HEK293 (cell line): ENCODE measurements around the gene VANGL2.

Source experiments
- CTCF ChIA-PET: fragments of 350-600 bp; formaldehyde crosslinking; extraction: SDS; loops from one replicate; lab custom pipeline; 2021; ENCODE audit warnings: antibody characterized with exemption; lab: Yijun Ruan, JAX
- POLR2A ChIA-PET: fragments of 300-600 bp; formaldehyde crosslinking; extraction: SDS; loops from one replicate; lab custom pipeline; 2020; ENCODE audit warnings: antibody characterized with exemption, inconsistent platforms; lab: Yijun Ruan, JAX
- H3K27ac ChIP-seq: fragments of 200-500 bp; sonication (Bioruptor generic); 2 replicates; pipeline ENCODE4 v1.5.1; 2014; ENCODE audit warnings: low read depth, low read length, control low read depth, inconsistent platforms; ENCODE audit errors: extremely low read depth
- H3K36me3 ChIP-seq, 2 experiments: fragments of 200-500 bp in 1 of 2; sonication (Bioruptor generic) in 1 of 2; 1 replicate in 1 of 2; 2 replicates in 1 of 2; pipeline ENCODE4 v1.5.1; 2014 to 2017; ENCODE audit warnings: inconsistent platforms in 2 of 2, low read length in 2 of 2; ENCODE audit not compliant: control insufficient read depth in 2 of 2, insufficient read depth in 1 of 2
- H3K4me1 ChIP-seq: fragments of 200-500 bp; sonication (Bioruptor generic); 2 replicates; pipeline ENCODE4 v1.5.1; 2014; ENCODE audit warnings: mild to moderate bottlenecking, low read length, inconsistent platforms; ENCODE audit not compliant: control insufficient read depth, insufficient read depth
- H3K4me3 ChIP-seq: 2 replicates; pipeline ENCODE4 v1.5.1; 2011; ENCODE audit warnings: low read depth, mild to moderate bottlenecking, control low read depth, low read length, moderate library complexity
- H3K9me3 ChIP-seq: fragments of 200-500 bp; sonication (Bioruptor generic); 2 replicates; pipeline ENCODE4 v1.5.1; 2014; ENCODE audit warnings: low read depth, low read length, inconsistent platforms; ENCODE audit not compliant: control insufficient read depth, insufficient read depth
- BCL11B ChIP-seq: fragments of 450-650 bp; formaldehyde crosslinking; IDR thresholded peaks from 2 replicates; pipeline ENCODE4 v1.5.1; 2016; ENCODE audit warnings: low read depth, missing biosample characterization, missing genetic modification characterization
- GLI2 ChIP-seq: fragments of 450-650 bp; formaldehyde crosslinking; IDR thresholded peaks from 2 replicates; pipeline ENCODE4; 2017; ENCODE audit warnings: missing biosample characterization, missing genetic modification characterization, low read depth, borderline replicate concordance
- IKZF3 ChIP-seq: fragments of 450-650 bp; IDR thresholded peaks from 2 replicates; pipeline ENCODE4 v1.5.0; 2018; ENCODE audit warnings: missing biosample characterization, mild to moderate bottlenecking, missing genetic modification characterization, moderate library complexity
- KLF7 ChIP-seq: fragments of 450-650 bp; formaldehyde crosslinking; IDR thresholded peaks from 2 replicates; pipeline ENCODE4 v1.5.1; 2016; ENCODE audit warnings: missing biosample characterization, missing genetic modification characterization, borderline replicate concordance
- MEIS1 ChIP-seq: sonication (generic); formaldehyde crosslinking; IDR thresholded peaks from 2 replicates; pipeline ENCODE4 v1.8.1; 2022; ENCODE audit warnings: missing genetic modification reagents, mild to moderate bottlenecking, borderline replicate concordance
- REPIN1 ChIP-seq: fragments of 450-650 bp; formaldehyde crosslinking; IDR thresholded peaks from 2 replicates; pipeline ENCODE4 v1.5.1; 2017; ENCODE audit warnings: missing biosample characterization, missing genetic modification characterization, low read depth
- SCRT1 ChIP-seq: fragments of 450-650 bp; formaldehyde crosslinking; IDR thresholded peaks from 2 replicates; pipeline ENCODE4 v1.5.1; 2016; ENCODE audit warnings: missing biosample characterization, missing genetic modification characterization, borderline replicate concordance
- SP2 ChIP-seq: fragments of 450-650 bp; formaldehyde crosslinking; IDR thresholded peaks from 2 replicates; pipeline ENCODE4 v1.5.1; 2016; ENCODE audit warnings: missing biosample characterization, missing genetic modification characterization
- YY1 ChIP-seq: fragments of 450-650 bp; formaldehyde crosslinking; IDR thresholded peaks from 2 replicates; pipeline ENCODE4 v1.5.1; 2018; ENCODE audit warnings: missing biosample characterization, missing genetic modification characterization
- ZBTB17 ChIP-seq: fragments of 450-650 bp; formaldehyde crosslinking; IDR thresholded peaks from 2 replicates; pipeline ENCODE4 v1.5.1; 2016; ENCODE audit warnings: missing biosample characterization, missing genetic modification characterization
- ZBTB21 ChIP-seq: fragments of 450-650 bp; formaldehyde crosslinking; IDR thresholded peaks from 2 replicates; pipeline ENCODE4 v1.5.1; 2017; ENCODE audit warnings: missing biosample characterization, missing genetic modification characterization
- ZFP37 ChIP-seq: fragments of 450-650 bp; formaldehyde crosslinking; IDR thresholded peaks from 2 replicates; pipeline ENCODE4 v1.5.1; 2016; ENCODE audit warnings: missing biosample characterization, missing genetic modification characterization
- ZNF16 ChIP-seq: fragments of 450-650 bp; formaldehyde crosslinking; IDR thresholded peaks from 2 replicates; pipeline ENCODE4 v1.5.1; 2016; ENCODE audit warnings: low read depth, missing biosample characterization, missing genetic modification characterization
- ZNF174 ChIP-seq: fragments of 450-650 bp; formaldehyde crosslinking; IDR thresholded peaks from 2 replicates; pipeline ENCODE4 v1.5.0; 2017; ENCODE audit warnings: missing biosample characterization, mild to moderate bottlenecking, missing genetic modification characterization
- ZNF404 ChIP-seq: fragments of 450-650 bp; formaldehyde crosslinking; IDR thresholded peaks from 2 replicates; pipeline ENCODE4 v1.5.1; 2017; ENCODE audit warnings: missing biosample characterization, missing genetic modification characterization
- ZNF48 ChIP-seq: fragments of 450-650 bp; formaldehyde crosslinking; IDR thresholded peaks from 2 replicates; pipeline ENCODE4 v1.5.1; 2016; ENCODE audit warnings: missing biosample characterization, missing genetic modification characterization
- ZNF560 ChIP-seq: fragments of 450-650 bp; formaldehyde crosslinking; IDR thresholded peaks from 2 replicates; pipeline ENCODE4 v1.5.1; 2017; ENCODE audit warnings: missing biosample characterization, missing genetic modification characterization, borderline replicate concordance
- ZNF623 ChIP-seq: fragments of 450-650 bp; formaldehyde crosslinking; IDR thresholded peaks from 2 replicates; pipeline ENCODE4 v1.5.1; 2016; ENCODE audit warnings: missing biosample characterization, missing genetic modification characterization
- ZNF626 ChIP-seq: fragments of 450-650 bp; sonication (Bioruptor Pico); formaldehyde crosslinking; IDR thresholded peaks from 2 replicates; pipeline ENCODE4 v1.5.1; 2018; ENCODE audit warnings: missing biosample characterization, missing genetic modification characterization, inconsistent platforms
- ZNF660 ChIP-seq: fragments of 450-650 bp; IDR thresholded peaks from 2 replicates; pipeline ENCODE4 v1.5.1; 2018; ENCODE audit warnings: missing biosample characterization, mild to moderate bottlenecking, missing genetic modification characterization
- ZNF664 ChIP-seq: fragments of 450-650 bp; formaldehyde crosslinking; IDR thresholded peaks from 2 replicates; pipeline ENCODE4 v1.5.1; 2016; ENCODE audit warnings: missing biosample characterization, missing genetic modification characterization
- ZNF670 ChIP-seq: fragments of 450-650 bp; formaldehyde crosslinking; IDR thresholded peaks from 2 replicates; pipeline ENCODE4 v1.5.1; 2016; ENCODE audit warnings: missing biosample characterization, missing genetic modification characterization, low read depth
- ZSCAN16 ChIP-seq: fragments of 450-650 bp; formaldehyde crosslinking; IDR thresholded peaks from 2 replicates; pipeline ENCODE4 v1.5.1; 2016; ENCODE audit warnings: missing biosample characterization, missing genetic modification characterization
- TF ChIP-seq, protein P1 (sequence below): fragments of 450-650 bp; formaldehyde crosslinking; IDR thresholded peaks from 2 replicates; pipeline ENCODE4 v1.5.1; 2016; ENCODE audit warnings: missing biosample characterization, missing genetic modification characterization, low read depth
- TF ChIP-seq, protein P2 (sequence below): fragments of 450-650 bp; IDR thresholded peaks from 2 replicates; pipeline ENCODE4 v1.5.1; 2018; ENCODE audit warnings: missing biosample characterization, missing genetic modification characterization
- TF ChIP-seq, protein P3 (sequence below): fragments of 450-650 bp; formaldehyde crosslinking; IDR thresholded peaks from 2 replicates; pipeline ENCODE4 v1.5.1; 2016; ENCODE audit warnings: missing biosample characterization, missing genetic modification characterization, borderline replicate concordance
- TF ChIP-seq, protein P4 (sequence below): fragments of 450-650 bp; formaldehyde crosslinking; IDR thresholded peaks from 2 replicates; pipeline ENCODE4 v1.5.1; 2016; ENCODE audit warnings: missing biosample characterization, missing genetic modification characterization

VANGL2 gene

DNA sequence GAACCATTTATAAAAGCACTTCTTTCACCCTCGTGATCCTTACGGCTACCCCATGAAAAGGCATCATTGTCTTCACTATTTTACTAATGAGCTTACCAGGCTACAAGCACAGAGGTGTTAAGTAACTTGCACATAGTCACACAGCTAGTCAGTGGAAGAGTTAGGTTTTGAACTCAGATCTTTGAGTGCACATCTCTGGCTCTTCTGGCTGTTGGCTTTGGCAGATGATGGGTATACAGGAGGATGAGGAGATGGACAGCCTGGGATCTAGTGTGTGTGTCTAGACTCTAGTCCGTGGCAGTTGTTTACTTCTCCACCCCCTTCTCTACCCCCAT lies 11.6 kb downstream of the VANGL2 start:
- no peak overlapping the region for H3K27ac ChIP-seq
- ChIA-PET CTCF (interaction anchor here (0.6 to 4.0 kb wide), 5 partner anchors 9 to 1451 kb away, joined by 3 to 15 read pairs (median 3); no protein-coding TSS in a partner anchor), POLR2A (no interaction called here)
- H3K4me1 ChIP-seq, result no peaks in the 10 kb centered on the region
- H3K9me3 ChIP-seq, result no peaks in the 10 kb centered on the region
- TF ChIP-seq ZNF626 (no peak), ZNF623 (tag by site-specific recombination) (no peak), ZNF660 (tag by site-specific recombination) (no peak), ZFP37 (tag by site-specific recombination) (no peak), ZNF670 (tag by site-specific recombination) (no peak), ZNF16 (tag by site-specific recombination) (no peak), SP2 (tag by site-specific recombination) (no peak), ZNF174 (tag by site-specific recombination) (no peak), YY1 (tag by site-specific recombination) (no peak), ZBTB21 (tag by site-specific recombination) (no peak), MEIS1 (CRISPR knock-in tag) (no peak), ZBTB17 (tag by site-specific recombination) (no peak), IKZF3 (tag by site-specific recombination) (no peak)
- TF ChIP-seq, protein P1, sequence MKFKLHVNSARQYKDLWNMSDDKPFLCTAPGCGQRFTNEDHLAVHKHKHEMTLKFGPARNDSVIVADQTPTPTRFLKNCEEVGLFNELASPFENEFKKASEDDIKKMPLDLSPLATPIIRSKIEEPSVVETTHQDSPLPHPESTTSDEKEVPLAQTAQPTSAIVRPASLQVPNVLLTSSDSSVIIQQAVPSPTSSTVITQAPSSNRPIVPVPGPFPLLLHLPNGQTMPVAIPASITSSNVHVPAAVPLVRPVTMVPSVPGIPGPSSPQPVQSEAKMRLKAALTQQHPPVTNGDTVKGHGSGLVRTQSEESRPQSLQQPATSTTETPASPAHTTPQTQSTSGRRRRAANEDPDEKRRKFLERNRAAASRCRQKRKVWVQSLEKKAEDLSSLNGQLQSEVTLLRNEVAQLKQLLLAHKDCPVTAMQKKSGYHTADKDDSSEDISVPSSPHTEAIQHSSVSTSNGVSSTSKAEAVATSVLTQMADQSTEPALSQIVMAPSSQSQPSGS (tag by site-specific recombination), result no peak
- TF ChIP-seq, protein P2, sequence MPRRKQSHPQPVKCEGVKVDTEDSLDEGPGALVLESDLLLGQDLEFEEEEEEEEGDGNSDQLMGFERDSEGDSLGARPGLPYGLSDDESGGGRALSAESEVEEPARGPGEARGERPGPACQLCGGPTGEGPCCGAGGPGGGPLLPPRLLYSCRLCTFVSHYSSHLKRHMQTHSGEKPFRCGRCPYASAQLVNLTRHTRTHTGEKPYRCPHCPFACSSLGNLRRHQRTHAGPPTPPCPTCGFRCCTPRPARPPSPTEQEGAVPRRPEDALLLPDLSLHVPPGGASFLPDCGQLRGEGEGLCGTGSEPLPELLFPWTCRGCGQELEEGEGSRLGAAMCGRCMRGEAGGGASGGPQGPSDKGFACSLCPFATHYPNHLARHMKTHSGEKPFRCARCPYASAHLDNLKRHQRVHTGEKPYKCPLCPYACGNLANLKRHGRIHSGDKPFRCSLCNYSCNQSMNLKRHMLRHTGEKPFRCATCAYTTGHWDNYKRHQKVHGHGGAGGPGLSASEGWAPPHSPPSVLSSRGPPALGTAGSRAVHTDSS (tag by site-specific recombination), result no peak
- H3K36me3 ChIP-seq, result peaks cover 0 to 6% of the 10 kb centered on the region in 2 experiments; a peak in 1 of 3 replicates
- H3K4me3 ChIP-seq, result no peak overlapping the region

DNA sequence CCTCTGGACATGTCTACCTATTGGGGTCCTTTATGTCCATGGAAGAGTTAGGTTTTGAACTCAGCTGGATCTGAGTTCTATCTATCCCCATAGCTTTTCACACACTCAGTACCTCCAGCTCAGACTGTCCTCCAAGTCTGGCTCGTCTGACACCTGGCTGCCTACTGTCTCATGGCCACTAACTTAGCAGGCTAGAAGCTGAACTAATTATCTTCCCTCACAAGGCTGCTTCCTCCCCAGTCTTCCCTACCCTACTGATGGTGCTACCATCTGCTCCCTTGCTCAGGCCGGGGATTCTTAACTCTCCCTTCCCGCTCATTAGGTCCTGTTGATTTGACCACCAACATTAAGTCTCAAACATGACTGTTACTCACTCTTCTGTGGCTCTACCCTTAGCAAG lies 13.4 kb downstream of the VANGL2 start:
- CTCF ChIA-PET, result interaction anchor here (0.7 to 5.0 kb wide), 5 partner anchors 15 to 258 kb away, joined by 3 to 49 read pairs (median 5); no protein-coding TSS in a partner anchor
- no peak for TF ChIP-seq BCL11B (tag by site-specific recombination)
- TF ChIP-seq ZNF664 (tag by site-specific recombination), result no peak
- TF ChIP-seq, protein P3, sequence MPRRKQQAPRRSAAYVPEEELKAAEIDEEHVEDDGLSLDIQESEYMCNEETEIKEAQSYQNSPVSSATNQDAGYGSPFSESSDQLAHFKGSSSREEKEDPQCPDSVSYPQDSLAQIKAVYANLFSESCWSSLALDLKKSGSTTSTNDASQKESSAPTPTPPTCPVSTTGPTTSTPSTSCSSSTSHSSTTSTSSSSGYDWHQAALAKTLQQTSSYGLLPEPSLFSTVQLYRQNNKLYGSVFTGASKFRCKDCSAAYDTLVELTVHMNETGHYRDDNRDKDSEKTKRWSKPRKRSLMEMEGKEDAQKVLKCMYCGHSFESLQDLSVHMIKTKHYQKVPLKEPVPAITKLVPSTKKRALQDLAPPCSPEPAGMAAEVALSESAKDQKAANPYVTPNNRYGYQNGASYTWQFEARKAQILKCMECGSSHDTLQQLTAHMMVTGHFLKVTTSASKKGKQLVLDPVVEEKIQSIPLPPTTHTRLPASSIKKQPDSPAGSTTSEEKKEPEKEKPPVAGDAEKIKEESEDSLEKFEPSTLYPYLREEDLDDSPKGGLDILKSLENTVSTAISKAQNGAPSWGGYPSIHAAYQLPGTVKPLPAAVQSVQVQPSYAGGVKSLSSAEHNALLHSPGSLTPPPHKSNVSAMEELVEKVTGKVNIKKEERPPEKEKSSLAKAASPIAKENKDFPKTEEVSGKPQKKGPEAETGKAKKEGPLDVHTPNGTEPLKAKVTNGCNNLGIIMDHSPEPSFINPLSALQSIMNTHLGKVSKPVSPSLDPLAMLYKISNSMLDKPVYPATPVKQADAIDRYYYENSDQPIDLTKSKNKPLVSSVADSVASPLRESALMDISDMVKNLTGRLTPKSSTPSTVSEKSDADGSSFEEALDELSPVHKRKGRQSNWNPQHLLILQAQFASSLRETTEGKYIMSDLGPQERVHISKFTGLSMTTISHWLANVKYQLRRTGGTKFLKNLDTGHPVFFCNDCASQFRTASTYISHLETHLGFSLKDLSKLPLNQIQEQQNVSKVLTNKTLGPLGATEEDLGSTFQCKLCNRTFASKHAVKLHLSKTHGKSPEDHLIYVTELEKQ (tag by site-specific recombination), result no peak
- TF ChIP-seq, protein P4, sequence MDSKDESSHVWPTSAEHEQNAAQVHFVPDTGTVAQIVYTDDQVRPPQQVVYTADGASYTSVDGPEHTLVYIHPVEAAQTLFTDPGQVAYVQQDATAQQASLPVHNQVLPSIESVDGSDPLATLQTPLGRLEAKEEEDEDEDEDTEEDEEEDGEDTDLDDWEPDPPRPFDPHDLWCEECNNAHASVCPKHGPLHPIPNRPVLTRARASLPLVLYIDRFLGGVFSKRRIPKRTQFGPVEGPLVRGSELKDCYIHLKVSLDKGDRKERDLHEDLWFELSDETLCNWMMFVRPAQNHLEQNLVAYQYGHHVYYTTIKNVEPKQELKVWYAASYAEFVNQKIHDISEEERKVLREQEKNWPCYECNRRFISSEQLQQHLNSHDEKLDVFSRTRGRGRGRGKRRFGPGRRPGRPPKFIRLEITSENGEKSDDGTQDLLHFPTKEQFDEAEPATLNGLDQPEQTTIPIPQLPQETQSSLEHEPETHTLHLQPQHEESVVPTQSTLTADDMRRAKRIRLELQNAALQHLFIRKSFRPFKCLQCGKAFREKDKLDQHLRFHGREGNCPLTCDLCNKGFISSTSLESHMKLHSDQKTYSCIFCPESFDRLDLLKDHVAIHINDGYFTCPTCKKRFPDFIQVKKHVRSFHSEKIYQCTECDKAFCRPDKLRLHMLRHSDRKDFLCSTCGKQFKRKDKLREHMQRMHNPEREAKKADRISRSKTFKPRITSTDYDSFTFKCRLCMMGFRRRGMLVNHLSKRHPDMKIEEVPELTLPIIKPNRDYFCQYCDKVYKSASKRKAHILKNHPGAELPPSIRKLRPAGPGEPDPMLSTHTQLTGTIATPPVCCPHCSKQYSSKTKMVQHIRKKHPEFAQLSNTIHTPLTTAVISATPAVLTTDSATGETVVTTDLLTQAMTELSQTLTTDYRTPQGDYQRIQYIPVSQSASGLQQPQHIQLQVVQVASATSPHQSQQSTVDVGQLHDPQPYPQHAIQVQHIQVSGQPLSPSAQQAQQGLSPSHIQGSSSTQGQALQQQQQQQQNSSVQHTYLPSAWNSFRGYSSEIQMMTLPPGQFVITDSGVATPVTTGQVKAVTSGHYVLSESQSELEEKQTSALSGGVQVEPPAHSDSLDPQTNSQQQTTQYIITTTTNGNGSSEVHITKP, result no peak
- TF ChIP-seq REPIN1 (tag by site-specific recombination), result no peak
- no peak for TF ChIP-seq GLI2
- TF ChIP-seq ZNF48, result no peak
- no peak for TF ChIP-seq ZNF174 (tag by site-specific recombination)
- no peak for TF ChIP-seq SCRT1 (tag by site-specific recombination)
- no peak for TF ChIP-seq ZNF560 (tag by site-specific recombination)
- no peak for TF ChIP-seq ZNF404
- no peak for TF ChIP-seq KLF7 (tag by site-specific recombination)
- no peak for TF ChIP-seq ZSCAN16 (tag by site-specific recombination)

More for the DNA sequence above, 13.4 kb downstream of the VANGL2 start:
- Histone ChIP-seq H3K4me1 (no peaks in the 10 kb centered on the region), H3K4me3 (no peak overlapping the region), H3K9me3 (no peaks in the 10 kb centered on the region), H3K36me3 (peaks cover 0 to 21% of the 10 kb centered on the region in 2 experiments; a peak in 1 of 3 replicates), H3K27ac (no peak overlapping the region)
- POLR2A ChIA-PET, result no interaction called here
